ENCODE measurements around the gene ADAMTS14. TPM values are rescaled to one million over a fixed set of nuclear protein-coding genes. Genes with fewer than 3 reads are reported as not detected.

The ADAMTS14 gene
- total RNA-seq, 1 donor from 2014 or later: 0.53 TPM

GRCh38 chr10:70784016-70784415 lies 111.7 kb downstream of the ADAMTS14 start:
- ATAC-seq: no peak
- intact Hi-C loops (cut with DNase I): no loop called here
- no peak for TF ChIP-seq CTCF (IDR thresholded peaks at IDR 0.05)

GRCh38 chr10:70784471-70784870 lies 112.2 kb downstream of the ADAMTS14 start:
- peaks cover 8% of the 10 kb centered on the region for H3K9me3 ChIP-seq
- DNase-seq (no peak), ATAC-seq (no peak)
- H3K4me3 ChIP-seq: no peak overlapping the region
- H3K27me3 ChIP-seq (ENCODE audit: low read depth): peaks cover 6% of the 10 kb centered on the region
- no peaks in the 10 kb centered on the region for H3K36me3 ChIP-seq
- H3K27ac ChIP-seq: no peak overlapping the region
- TF ChIP-seq CTCF (IDR thresholded peaks at IDR 0.05): no peak
- peaks cover 11% of the 10 kb centered on the region for H3K4me1 ChIP-seq
- intact Hi-C loops (cut with DNase I): no loop called here

More at GRCh38 chr10:70784016-70784415, 111.7 kb downstream of the ADAMTS14 start:
- Histone ChIP-seq H3K36me3 (no peaks in the 10 kb centered on the region), H3K9me3 (peaks cover 8% of the 10 kb centered on the region), H3K4me1 (peaks cover 11% of the 10 kb centered on the region), H3K4me3 (no peak overlapping the region), H3K27me3 (ENCODE audit: low read depth) (peaks cover 6% of the 10 kb centered on the region), H3K27ac (no peak overlapping the region)
- no peak for DNase-seq

DNA sequence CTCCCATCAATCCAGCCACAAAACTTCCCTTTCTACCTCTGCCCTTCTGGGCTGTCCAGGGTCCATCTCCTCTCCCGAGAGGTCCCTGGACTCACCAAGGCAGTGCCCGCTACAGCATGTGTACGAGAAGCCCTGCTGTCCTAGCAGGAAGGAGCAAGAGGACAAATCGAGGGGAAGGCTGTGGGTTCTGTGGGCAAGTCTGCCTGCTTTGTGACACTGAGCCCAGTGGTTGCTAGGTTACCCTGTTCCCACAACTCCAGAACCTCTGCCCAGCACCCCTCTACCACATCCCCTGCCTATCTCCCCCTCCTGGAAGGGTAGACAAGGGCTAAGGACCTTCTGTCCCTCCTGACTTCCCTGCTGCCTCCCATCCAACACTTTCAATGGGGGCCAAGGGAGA lies 112.9 kb downstream of the ADAMTS14 start, which contains the start of gene TBATA:
TBATA (minus strand) TSS at position 188 of the 400 bp plus-strand sequence. CDS start 1,998 bp downstream, outside the sequence.
- ATAC-seq: peak; percentile 48 to 52
- H3K27me3 ChIP-seq (ENCODE audit: low read depth): peaks cover 6% of the 10 kb centered on the region

GRCh38 chr10:70786799-70787415 lies 114.6 kb downstream of the ADAMTS14 start:
- no peak for ATAC-seq
- H3K9me3 ChIP-seq: peaks cover 8% of the 10 kb centered on the region
- H3K36me3 ChIP-seq: no peaks in the 10 kb centered on the region
- intact Hi-C loops (cut with DNase I): no loop called here
- no peak overlapping the region for H3K4me3 ChIP-seq
- no peak overlapping the region for H3K27ac ChIP-seq
- no peak for DNase-seq
- TF ChIP-seq CTCF (IDR thresholded peaks at IDR 0.05): no peak
- H3K27me3 ChIP-seq (ENCODE audit: low read depth): peaks cover 6% of the 10 kb centered on the region
- peaks cover 11% of the 10 kb centered on the region for H3K4me1 ChIP-seq

More for the DNA sequence above, 112.9 kb downstream of the ADAMTS14 start, which contains the start of gene TBATA:
- no peak within 1 kb of the TSS for H3K27ac ChIP-seq
- H3K4me1 ChIP-seq: peaks cover 11% of the 10 kb centered on the region
- H3K36me3 ChIP-seq: no peaks in the 10 kb centered on the region
- H3K4me3 ChIP-seq: no peak within 1 kb of the TSS
- H3K9me3 ChIP-seq: peaks cover 8% of the 10 kb centered on the region
- intact Hi-C loops (cut with DNase I): no loop called here
- DNase-seq: no peak
- TF ChIP-seq CTCF (IDR thresholded peaks at IDR 0.05): no peak

DNA sequence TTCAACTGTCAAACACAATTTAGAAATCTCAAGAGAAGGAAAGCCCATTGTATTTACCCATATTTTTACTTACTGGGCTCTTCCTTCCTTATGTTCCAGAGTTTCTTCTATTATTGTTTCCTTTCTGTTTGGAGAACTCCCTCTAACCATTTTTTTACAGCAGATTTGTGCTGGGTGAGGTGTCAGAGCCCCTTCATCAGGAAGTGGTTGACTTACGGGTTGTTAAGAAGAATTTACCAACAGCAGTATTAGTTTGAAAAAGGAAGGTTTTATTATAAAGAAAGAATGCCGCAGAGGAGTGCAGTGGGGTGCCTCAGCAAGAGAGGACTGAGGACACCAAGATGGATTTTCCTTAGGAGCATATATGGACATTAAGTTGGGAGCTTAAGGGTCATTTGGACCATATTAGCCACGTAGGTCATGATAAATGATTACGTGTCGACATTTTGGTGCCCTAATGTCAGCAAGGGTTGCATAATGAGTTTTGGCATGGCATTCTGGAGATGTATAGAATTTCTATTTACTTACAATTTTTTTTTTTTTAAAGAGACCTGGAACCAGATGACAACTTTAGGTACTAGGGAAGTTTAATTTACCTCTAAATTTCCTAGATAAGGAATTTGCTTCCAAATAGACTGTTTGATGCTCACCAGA lies 119.2 kb downstream of the ADAMTS14 start:
- Histone ChIP-seq H3K4me3 (no peak overlapping the region), H3K27me3 (ENCODE audit: low read depth) (no peaks in the 10 kb centered on the region), H3K9me3 (peaks cover 8% of the 10 kb centered on the region), H3K4me1 (no peaks in the 10 kb centered on the region), H3K27ac (no peak overlapping the region), H3K36me3 (no peaks in the 10 kb centered on the region)
- intact Hi-C loops (cut with DNase I): no loop called here
- ATAC-seq: no peak
- TF ChIP-seq CTCF (IDR thresholded peaks at IDR 0.05): no peak
- DNase-seq: no peak

Measured in lower lobe of right lung (tissue), 2 donors.